Measurements from ENCODE around the gene DCT.

GRCh38 chr13:94389604-94390351 is 89.7 kb downstream of the DCT start:
- TF ChIP-seq POLR2A (IDR thresholded peaks at IDR 0.05; ENCODE audit: extremely low read depth, insufficient read length) = no peak
- TF ChIP-seq, protein P1, sequence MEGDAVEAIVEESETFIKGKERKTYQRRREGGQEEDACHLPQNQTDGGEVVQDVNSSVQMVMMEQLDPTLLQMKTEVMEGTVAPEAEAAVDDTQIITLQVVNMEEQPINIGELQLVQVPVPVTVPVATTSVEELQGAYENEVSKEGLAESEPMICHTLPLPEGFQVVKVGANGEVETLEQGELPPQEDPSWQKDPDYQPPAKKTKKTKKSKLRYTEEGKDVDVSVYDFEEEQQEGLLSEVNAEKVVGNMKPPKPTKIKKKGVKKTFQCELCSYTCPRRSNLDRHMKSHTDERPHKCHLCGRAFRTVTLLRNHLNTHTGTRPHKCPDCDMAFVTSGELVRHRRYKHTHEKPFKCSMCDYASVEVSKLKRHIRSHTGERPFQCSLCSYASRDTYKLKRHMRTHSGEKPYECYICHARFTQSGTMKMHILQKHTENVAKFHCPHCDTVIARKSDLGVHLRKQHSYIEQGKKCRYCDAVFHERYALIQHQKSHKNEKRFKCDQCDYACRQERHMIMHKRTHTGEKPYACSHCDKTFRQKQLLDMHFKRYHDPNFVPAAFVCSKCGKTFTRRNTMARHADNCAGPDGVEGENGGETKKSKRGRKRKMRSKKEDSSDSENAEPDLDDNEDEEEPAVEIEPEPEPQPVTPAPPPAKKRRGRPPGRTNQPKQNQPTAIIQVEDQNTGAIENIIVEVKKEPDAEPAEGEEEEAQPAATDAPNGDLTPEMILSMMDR (IDR thresholded peaks at IDR 0.05; ENCODE audit: low read depth, low read length) = no peak
- TF ChIP-seq, protein P2, sequence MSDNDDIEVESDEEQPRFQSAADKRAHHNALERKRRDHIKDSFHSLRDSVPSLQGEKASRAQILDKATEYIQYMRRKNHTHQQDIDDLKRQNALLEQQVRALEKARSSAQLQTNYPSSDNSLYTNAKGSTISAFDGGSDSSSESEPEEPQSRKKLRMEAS (IDR thresholded peaks at IDR 0.05; ENCODE audit: low read depth, low read length) = no peak

All from NB4 (cell line).